Endothelial cell of umbilical vein (primary cell): ENCODE data around the gene UFSP1. TPM values are rescaled to one million over a fixed set of nuclear protein-coding genes. Genes with fewer than 3 reads are reported as not detected.

Experiments
- BruUV-seq: library from RNA; stranded (reverse); fragments of 400-500 nt; replicated peaks from 2 replicates; lab custom pipeline; 2021; lab: Mats Ljungman, UMichigan
- CTCF ChIA-PET: fragments of 300-600, 350-600 bp; sonication (Branson Sonifier 250); formaldehyde crosslinking; loops from one replicate; lab custom pipeline; 2021; ENCODE audit warnings: antibody characterized with exemption, inconsistent platforms; lab: Charles Lee
- POLR2A ChIA-PET: fragments of 300-600, 350-600 bp; sonication (Branson Sonifier 250); formaldehyde crosslinking; loops from one replicate; lab custom pipeline; 2021; ENCODE audit warnings: antibody characterized with exemption, inconsistent platforms; lab: Charles Lee
- DNase-seq: peaks from one replicate; pipeline ENCODE4 v3.0.0-alpha.2; 2011; ENCODE audit warnings: low read depth, low spot score
- FAIRE-seq: peaks from 2 replicates; lab custom pipeline; 2011; peaks lifted over from hg19 to GRCh38; lab: Jason Lieb, UNC
- H2AFZ ChIP-seq: 2 replicates; pipeline ENCODE4 v1.6.0; 2012; ENCODE audit warnings: low read depth, low read length, control low read depth, inconsistent platforms
- H3K27ac ChIP-seq: 2 replicates; pipeline ENCODE4 v1.5.1; 2011; ENCODE audit warnings: low read depth, mild to moderate bottlenecking, control low read depth, low read length, moderate library complexity; ENCODE audit not compliant: insufficient read depth
- H3K27me3 ChIP-seq, 2 experiments: 2 replicates each; pipeline versions ENCODE4 v1.6.0 to v1.6.1; 2011; ENCODE audit warnings: low read length in 2 of 2, mixed read lengths in 1 of 2; ENCODE audit not compliant: control insufficient read depth in 2 of 2, insufficient read depth in 2 of 2
- H3K36me3 ChIP-seq, 2 experiments: 2 replicates in 1 of 2; 3 replicates in 1 of 2; pipeline ENCODE4 v1.5.1; 2011; ENCODE audit warnings: low read length in 2 of 2, mild to moderate bottlenecking in 1 of 2, moderate library complexity in 1 of 2; ENCODE audit not compliant: control insufficient read depth in 2 of 2, insufficient read depth in 2 of 2; ENCODE audit errors: extremely low read depth in 1 of 2
- H3K4me1 ChIP-seq: 3 replicates; pipeline ENCODE4 v1.5.1; 2011; ENCODE audit warnings: mild to moderate bottlenecking, low read length; ENCODE audit not compliant: control insufficient read depth, insufficient read depth; ENCODE audit errors: extremely low read depth
- H3K4me2 ChIP-seq: 2 replicates; pipeline ENCODE4 v1.6.1; 2011; ENCODE audit warnings: low read length, control low read depth, mixed read lengths; ENCODE audit not compliant: insufficient read depth
- H3K4me3 ChIP-seq, 3 experiments: fragments of 200-600 bp in 1 of 3; sonication (generic), shearing (Covaris generic) in 1 of 3; replicated peaks in 1 of 3; 2 replicates each; pipeline ENCODE4 v1.5.1; 2011 to 2016; ENCODE audit warnings: control low read depth in 3 of 3, low read length in 3 of 3, mild to moderate bottlenecking in 2 of 3, inconsistent platforms in 1 of 3, low read depth in 1 of 3, moderate library complexity in 1 of 3; ENCODE audit not compliant: insufficient read depth in 1 of 3
- H3K79me2 ChIP-seq: 2 replicates; pipeline ENCODE4 v1.6.0; 2012; ENCODE audit warnings: low read length, inconsistent platforms; ENCODE audit not compliant: control insufficient read depth, insufficient read depth
- H3K9ac ChIP-seq: replicated peaks from 2 replicates; pipeline ENCODE3; 2011; ENCODE audit warnings: low read length, control low read depth; ENCODE audit not compliant: insufficient read depth; ENCODE audit errors: extremely low read depth
- H3K9me1 ChIP-seq: replicated peaks from 3 replicates; pipeline ENCODE4 v1.6.0; 2011; ENCODE audit warnings: mild to moderate bottlenecking, low read length; ENCODE audit not compliant: control insufficient read depth, insufficient read depth; ENCODE audit errors: extremely low read depth
- H3K9me3 ChIP-seq: replicated peaks from 2 replicates; pipeline ENCODE4 v1.5.1; 2012; ENCODE audit warnings: low read length, inconsistent platforms; ENCODE audit not compliant: control insufficient read depth, insufficient read depth
- H4K20me1 ChIP-seq: replicated peaks from 2 replicates; pipeline ENCODE3; 2011; ENCODE audit warnings: mild to moderate bottlenecking, low read length; ENCODE audit not compliant: control insufficient read depth, insufficient read depth; ENCODE audit errors: extremely low read depth
- CTCF ChIP-seq, 2 donors: IDR thresholded peaks; 1 replicate in 1 of 2; 2 replicates in 1 of 2; pipeline ENCODE4 v1.5.1; 2011; ENCODE audit warnings: low read length in 2 of 2, mild to moderate bottlenecking in 2 of 2, moderate library complexity in 2 of 2, control low read depth in 1 of 2, inconsistent platforms in 1 of 2, low read depth in 1 of 2; ENCODE audit not compliant: insufficient read depth in 1 of 2; ENCODE audit errors: extremely low read depth in 1 of 2
- EZH2 ChIP-seq: IDR thresholded peaks from 2 replicates; pipeline ENCODE4 v1.6.1; 2012; ENCODE audit warnings: borderline replicate concordance, low read depth, mild to moderate bottlenecking, moderate library complexity, low read length, inconsistent platforms; ENCODE audit not compliant: severe bottlenecking
- FOS ChIP-seq: IDR thresholded peaks from 2 replicates; pipeline ENCODE4 v1.6.1; 2011; ENCODE audit warnings: mild to moderate bottlenecking, low read length, moderate library complexity, borderline replicate concordance; ENCODE audit not compliant: insufficient read depth
- GATA2 ChIP-seq: IDR thresholded peaks from 2 replicates; pipeline ENCODE4 v1.7.0; 2011; ENCODE audit warnings: low read depth, mild to moderate bottlenecking, moderate library complexity, mixed read lengths, low read length; ENCODE audit not compliant: insufficient read length, insufficient read depth
- JUN ChIP-seq: IDR thresholded peaks from 2 replicates; pipeline ENCODE4 v1.6.1; 2011; ENCODE audit warnings: borderline replicate concordance, low read depth; ENCODE audit not compliant: insufficient read length, insufficient read depth
- MAX ChIP-seq: IDR thresholded peaks from 2 replicates; pipeline ENCODE4 v1.6.1; 2011; ENCODE audit not compliant: insufficient read depth, insufficient read length
- MYC ChIP-seq: IDR thresholded peaks from one replicate; pipeline ENCODE4 v1.6.1; 2011; ENCODE audit warnings: mild to moderate bottlenecking, low read depth, low read length
- POLR2A ChIP-seq: IDR thresholded peaks from 2 replicates; pipeline ENCODE4 v1.6.1; 2012; ENCODE audit warnings: low read depth, mild to moderate bottlenecking, control low read depth, low read length
- POLR2AphosphoS5 ChIP-seq: IDR thresholded peaks from 2 replicates; pipeline ENCODE4 v1.6.1; 2012; ENCODE audit warnings: low read depth, mild to moderate bottlenecking, control low read depth, low read length, moderate library complexity; ENCODE audit not compliant: insufficient read depth
- dilution Hi-C: fragments of 300-500 bp; cut with MboI; formaldehyde crosslinking; loops from one replicate; pipeline ENCODE4 v1.15.0; 2019; ENCODE audit warnings: low sequenced_read_pairs; ENCODE audit not compliant: extremely low pct_ligation_motif_present
- intact Hi-C: fragments of 100-400 bp; cut with micrococcal nuclease; formaldehyde crosslinking; loops from one replicate; pipeline ENCODE4 v1.10.0; 2022
- polyA plus RNA-seq, 4 experiments: library from polyadenylated mRNA; depleted of rRNA in 3 of 4; stranded (reverse) in 3 of 4; unstranded in 1 of 4; fragments of >200 nt; gene quantifications; 2 replicates each; pipeline versions ENCODE4 v1.2.1 to v1.2.3, GENCODE V29; 2011 to 2012; ENCODE audit warnings: missing spikeins in 1 of 4
- total RNA-seq: library from RNA; stranded (reverse); gene quantifications from 2 replicates; pipeline ENCODE4 v1.2.3, GENCODE V29; 2021

UFSP1 gene
- total and polyA plus RNA-seq, 2 donors (not counting 3 experiments of a cell fraction or from before 2014, with no cell fraction given): 0.84 to 0.93 TPM

GRCh38 chr7:100859856-100860255 lies 29.7 kb downstream of the UFSP1 start:
- FAIRE-seq: no peak
- ChIA-PET CTCF (no interaction called here), POLR2A (no interaction called here)
- peaks cover 5 to 11% of the 10 kb centered on the region in 2 experiments for H3K36me3 ChIP-seq
- H3K79me2 ChIP-seq: no peaks in the 10 kb centered on the region
- H3K4me3 ChIP-seq: no peak overlapping the region
- no peak overlapping the region for H3K27ac ChIP-seq
- no peaks in the 10 kb centered on the region for H3K27me3 ChIP-seq
- BruUV-seq: no TSS peak
- H3K9ac ChIP-seq: no peak overlapping the region
- peaks cover 10% of the 10 kb centered on the region for H3K4me1 ChIP-seq
- no peaks in the 10 kb centered on the region for H3K9me1 ChIP-seq
- no peaks in the 10 kb centered on the region for H3K9me3 ChIP-seq
- H2AFZ ChIP-seq: no peak overlapping the region
- H3K4me2 ChIP-seq: no peak overlapping the region
- dilution Hi-C loops: no loop called here
- no peak for TF ChIP-seq POLR2AphosphoS5
- TF ChIP-seq MAX: no peak
- no peak for TF ChIP-seq JUN
- no peak for TF ChIP-seq EZH2
- TF ChIP-seq CTCF (IDR thresholded peaks at IDR 0.05; ENCODE audit: extremely low read depth in 1 of 2, insufficient read depth in 1 of 2, low read depth in 1 of 2, low read length in 2 of 2): no peak
- TF ChIP-seq GATA2: no peak
- TF ChIP-seq POLR2A: no peak
- TF ChIP-seq FOS: no peak
- TF ChIP-seq MYC: no peak
- no peak for DNase-seq
- intact Hi-C loops: loop anchor here (10.0 kb wide), 1 partner anchor 275 kb away; the partner anchor contains the start of genes FBXO24 and LRCH4
- no peaks in the 10 kb centered on the region for H4K20me1 ChIP-seq
